Measurements from ENCODE around the gene SMAD3. TPM values are rescaled to one million over a fixed set of nuclear protein-coding genes. Genes with fewer than 3 reads are reported as not detected.

SMAD3 gene
- polyA plus RNA-seq, 1 donor from 2014 or later, result 1.0 TPM

DNA sequence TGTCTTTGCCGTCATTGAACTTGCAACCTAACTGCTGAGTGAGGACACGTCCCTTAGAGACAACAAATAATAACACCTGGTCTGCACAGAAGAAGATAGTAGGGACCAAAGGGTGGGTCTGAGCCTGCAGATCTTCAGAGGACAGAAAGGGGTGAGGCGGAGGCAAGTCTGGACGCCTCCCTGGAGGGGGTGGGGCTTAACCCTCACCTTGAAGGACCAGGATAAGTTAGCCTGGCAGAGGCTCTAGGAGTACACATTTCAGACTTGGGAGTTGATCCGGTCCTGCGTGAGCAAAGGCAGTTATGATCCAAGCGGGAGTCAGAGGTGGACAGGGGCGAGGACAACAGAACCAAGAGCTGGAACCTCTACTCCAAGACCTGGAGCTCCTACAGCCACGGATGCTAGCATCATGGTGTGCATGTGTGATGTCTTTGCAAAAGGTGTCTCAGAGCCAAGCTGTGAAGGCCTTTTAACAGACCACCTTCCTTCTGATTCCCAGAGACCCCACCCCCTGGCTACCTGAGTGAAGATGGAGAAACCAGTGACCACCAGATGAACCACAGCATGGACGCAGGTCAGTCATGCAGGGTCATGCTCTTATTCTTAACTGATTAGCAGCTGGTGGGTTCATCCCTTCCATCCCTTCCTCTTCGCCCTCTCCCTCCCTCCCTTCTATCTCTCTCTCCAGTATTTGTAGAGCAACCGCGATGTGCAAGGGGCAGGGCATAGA, 101.0 kb downstream of the SMAD3 start:
- TF ChIP-seq, protein P1, sequence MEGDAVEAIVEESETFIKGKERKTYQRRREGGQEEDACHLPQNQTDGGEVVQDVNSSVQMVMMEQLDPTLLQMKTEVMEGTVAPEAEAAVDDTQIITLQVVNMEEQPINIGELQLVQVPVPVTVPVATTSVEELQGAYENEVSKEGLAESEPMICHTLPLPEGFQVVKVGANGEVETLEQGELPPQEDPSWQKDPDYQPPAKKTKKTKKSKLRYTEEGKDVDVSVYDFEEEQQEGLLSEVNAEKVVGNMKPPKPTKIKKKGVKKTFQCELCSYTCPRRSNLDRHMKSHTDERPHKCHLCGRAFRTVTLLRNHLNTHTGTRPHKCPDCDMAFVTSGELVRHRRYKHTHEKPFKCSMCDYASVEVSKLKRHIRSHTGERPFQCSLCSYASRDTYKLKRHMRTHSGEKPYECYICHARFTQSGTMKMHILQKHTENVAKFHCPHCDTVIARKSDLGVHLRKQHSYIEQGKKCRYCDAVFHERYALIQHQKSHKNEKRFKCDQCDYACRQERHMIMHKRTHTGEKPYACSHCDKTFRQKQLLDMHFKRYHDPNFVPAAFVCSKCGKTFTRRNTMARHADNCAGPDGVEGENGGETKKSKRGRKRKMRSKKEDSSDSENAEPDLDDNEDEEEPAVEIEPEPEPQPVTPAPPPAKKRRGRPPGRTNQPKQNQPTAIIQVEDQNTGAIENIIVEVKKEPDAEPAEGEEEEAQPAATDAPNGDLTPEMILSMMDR (IDR thresholded peaks at IDR 0.05; ENCODE audit: poor library complexity, severe bottlenecking), result no peak
- TF ChIP-seq SMC3 (conservative IDR thresholded peaks at IDR 0.05; ENCODE audit: poor library complexity), result no peak
- no peak for TF ChIP-seq TAF1 (IDR thresholded peaks at IDR 0.05; ENCODE audit: low read depth)
- TF ChIP-seq POLR2AphosphoS5 (IDR thresholded peaks at IDR 0.05), result no peak
- TF ChIP-seq EZH2 (IDR thresholded peaks at IDR 0.05; ENCODE audit: borderline replicate concordance, insufficient read depth, low read length, poor library complexity, severe bottlenecking), result no peak
- TF ChIP-seq, protein P2, sequence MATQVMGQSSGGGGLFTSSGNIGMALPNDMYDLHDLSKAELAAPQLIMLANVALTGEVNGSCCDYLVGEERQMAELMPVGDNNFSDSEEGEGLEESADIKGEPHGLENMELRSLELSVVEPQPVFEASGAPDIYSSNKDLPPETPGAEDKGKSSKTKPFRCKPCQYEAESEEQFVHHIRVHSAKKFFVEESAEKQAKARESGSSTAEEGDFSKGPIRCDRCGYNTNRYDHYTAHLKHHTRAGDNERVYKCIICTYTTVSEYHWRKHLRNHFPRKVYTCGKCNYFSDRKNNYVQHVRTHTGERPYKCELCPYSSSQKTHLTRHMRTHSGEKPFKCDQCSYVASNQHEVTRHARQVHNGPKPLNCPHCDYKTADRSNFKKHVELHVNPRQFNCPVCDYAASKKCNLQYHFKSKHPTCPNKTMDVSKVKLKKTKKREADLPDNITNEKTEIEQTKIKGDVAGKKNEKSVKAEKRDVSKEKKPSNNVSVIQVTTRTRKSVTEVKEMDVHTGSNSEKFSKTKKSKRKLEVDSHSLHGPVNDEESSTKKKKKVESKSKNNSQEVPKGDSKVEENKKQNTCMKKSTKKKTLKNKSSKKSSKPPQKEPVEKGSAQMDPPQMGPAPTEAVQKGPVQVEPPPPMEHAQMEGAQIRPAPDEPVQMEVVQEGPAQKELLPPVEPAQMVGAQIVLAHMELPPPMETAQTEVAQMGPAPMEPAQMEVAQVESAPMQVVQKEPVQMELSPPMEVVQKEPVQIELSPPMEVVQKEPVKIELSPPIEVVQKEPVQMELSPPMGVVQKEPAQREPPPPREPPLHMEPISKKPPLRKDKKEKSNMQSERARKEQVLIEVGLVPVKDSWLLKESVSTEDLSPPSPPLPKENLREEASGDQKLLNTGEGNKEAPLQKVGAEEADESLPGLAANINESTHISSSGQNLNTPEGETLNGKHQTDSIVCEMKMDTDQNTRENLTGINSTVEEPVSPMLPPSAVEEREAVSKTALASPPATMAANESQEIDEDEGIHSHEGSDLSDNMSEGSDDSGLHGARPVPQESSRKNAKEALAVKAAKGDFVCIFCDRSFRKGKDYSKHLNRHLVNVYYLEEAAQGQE (IDR thresholded peaks at IDR 0.05; ENCODE audit: borderline replicate concordance), result no peak
- no peak for TF ChIP-seq EP300 (conservative IDR thresholded peaks at IDR 0.05; ENCODE audit: poor library complexity, severe bottlenecking)
- no peak for TF ChIP-seq MXI1 (conservative IDR thresholded peaks at IDR 0.05; ENCODE audit: poor library complexity, severe bottlenecking)
- H3K9ac ChIP-seq (ENCODE audit: low read length), result no peak overlapping the region
- H3F3A ChIP-seq (ENCODE audit: insufficient read depth, low read length, poor library complexity, severe bottlenecking), result no peaks in the 10 kb centered on the region
- H3K36me3 ChIP-seq (ENCODE audit: insufficient read depth, low read length), result no peaks in the 10 kb centered on the region
- no peaks in the 10 kb centered on the region for H3K9me3 ChIP-seq (ENCODE audit: low read length)
- H2AFZ ChIP-seq (ENCODE audit: low read depth, low read length), result no peak overlapping the region
- H3K4me3 ChIP-seq (ENCODE audit: low read length), result no peak overlapping the region
- H4K20me1 ChIP-seq (ENCODE audit: insufficient read depth), result no peaks in the 10 kb centered on the region
- no peaks in the 10 kb centered on the region for H3K79me2 ChIP-seq (replicated peaks; ENCODE audit: insufficient read depth, low read length)
- H3K27me3 ChIP-seq (ENCODE audit: insufficient read depth, low read depth, low read length), result no peaks in the 10 kb centered on the region
- H3K4me2 ChIP-seq (ENCODE audit: low read length), result no peak overlapping the region
- no peaks in the 10 kb centered on the region for H3K9me2 ChIP-seq (ENCODE audit: insufficient read depth, low read length)
- no peak overlapping the region for H3K27ac ChIP-seq (ENCODE audit: low read length)

DNA sequence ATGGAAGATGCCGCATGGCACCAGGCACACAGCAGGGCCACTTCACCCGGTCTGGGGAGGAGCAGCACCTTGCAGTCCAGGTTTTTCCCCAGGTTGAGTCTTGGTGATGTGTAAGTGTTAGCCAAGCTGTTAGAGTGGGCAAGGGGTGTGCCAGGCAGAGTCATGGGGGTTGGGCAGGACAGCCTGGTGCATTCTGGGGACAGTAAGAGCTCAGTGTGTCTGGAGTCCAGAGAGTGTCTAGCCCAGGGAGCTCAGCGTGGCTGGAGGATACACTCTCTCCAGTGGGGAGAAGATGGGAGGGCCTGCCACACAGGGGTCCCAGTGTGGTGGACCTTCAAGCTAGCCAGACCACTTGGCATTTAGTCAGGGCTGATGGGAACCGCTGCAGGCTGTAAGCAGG, 101.7 kb downstream of the SMAD3 start:
- Histone ChIP-seq H3K79me2 (replicated peaks; ENCODE audit: insufficient read depth, low read length) (no peaks in the 10 kb centered on the region), H3K27me3 (ENCODE audit: insufficient read depth, low read depth, low read length) (no peaks in the 10 kb centered on the region), H3K9ac (ENCODE audit: low read length) (no peak overlapping the region), H2AFZ (ENCODE audit: low read depth, low read length) (no peak overlapping the region), H3K27ac (ENCODE audit: low read length) (no peak overlapping the region), H3K4me3 (ENCODE audit: low read length) (no peak overlapping the region), H3K36me3 (ENCODE audit: insufficient read depth, low read length) (no peaks in the 10 kb centered on the region), H3K4me2 (ENCODE audit: low read length) (no peak overlapping the region), H3K9me2 (ENCODE audit: insufficient read depth, low read length) (no peaks in the 10 kb centered on the region), H4K20me1 (ENCODE audit: insufficient read depth) (no peaks in the 10 kb centered on the region), H3K9me3 (ENCODE audit: low read length) (no peaks in the 10 kb centered on the region), H3F3A (ENCODE audit: insufficient read depth, low read length, poor library complexity, severe bottlenecking) (no peaks in the 10 kb centered on the region)
- TF ChIP-seq POLR2AphosphoS5 (IDR thresholded peaks at IDR 0.05) (no peak), MXI1 (conservative IDR thresholded peaks at IDR 0.05; ENCODE audit: poor library complexity, severe bottlenecking) (no peak), TAF1 (IDR thresholded peaks at IDR 0.05; ENCODE audit: low read depth) (no peak), EP300 (conservative IDR thresholded peaks at IDR 0.05; ENCODE audit: poor library complexity, severe bottlenecking) (no peak), EZH2 (IDR thresholded peaks at IDR 0.05; ENCODE audit: borderline replicate concordance, insufficient read depth, low read length, poor library complexity, severe bottlenecking) (no peak), RAD21 (conservative IDR thresholded peaks at IDR 0.05) (no peak), SMC3 (conservative IDR thresholded peaks at IDR 0.05; ENCODE audit: poor library complexity) (no peak)
- TF ChIP-seq, protein P1 (IDR thresholded peaks at IDR 0.05; ENCODE audit: poor library complexity, severe bottlenecking), result no peak
- TF ChIP-seq, protein P2 (IDR thresholded peaks at IDR 0.05; ENCODE audit: borderline replicate concordance), result no peak

Data from neural cell (in vitro differentiated cells).